ENCODE data around the gene GSTT2.
"Not testable (repeated sequence)": the region's sequence is repeated elsewhere in the genome, so short reads cannot be mapped to it uniquely, and the experiment has no call there.

GSTT2 gene

GRCh38 chr22:23979557-23980240 lies at the start of gene GSTT2:
Gene GSTT2 (plus strand): TSS chr22:23980134.
- DNase-seq; H3K27me3 Mint-ChIP-seq; H3K27ac Mint-ChIP-seq; H3K4me1 Mint-ChIP-seq (ENCODE audit: low read depth); H3K9me3 Mint-ChIP-seq; H3K4me3 Mint-ChIP-seq; H3K36me3 Mint-ChIP-seq (ENCODE audit: low read depth): not testable (repeated sequence)

GRCh38 chr22:23938328-23939016 lies 41.5 kb upstream of the GSTT2 start:
- Mint-ChIP-seq H3K4me3 (no peak overlapping the region), H3K9me3 (no peaks in the 10 kb centered on the region), H3K36me3 (ENCODE audit: low read depth) (no peaks in the 10 kb centered on the region), H3K4me1 (ENCODE audit: low read depth) (no peaks in the 10 kb centered on the region), H3K27ac (no peak overlapping the region), H3K27me3 (no peaks in the 10 kb centered on the region)
- DNase-seq = no peak

- Mint-ChIP-seq H3K36me3 (ENCODE audit: low read depth) (no peaks in the 10 kb centered on the region), H3K27me3 (no peaks in the 10 kb centered on the region), H3K4me1 (ENCODE audit: low read depth) (no peaks in the 10 kb centered on the region), H3K9me3 (no peaks in the 10 kb centered on the region), H3K27ac (no peak overlapping the region), H3K4me3 (no peak overlapping the region)
- DNase-seq = no peak
Observed at GRCh38 chr22:23939017-23939357, 40.9 kb upstream of the GSTT2 start.

GRCh38 chr22:23940166-23940565 lies 39.8 kb upstream of the GSTT2 start:
- not testable (repeated sequence) for H3K27ac Mint-ChIP-seq; H3K4me1 Mint-ChIP-seq (ENCODE audit: low read depth); DNase-seq; H3K9me3 Mint-ChIP-seq; H3K4me3 Mint-ChIP-seq; H3K36me3 Mint-ChIP-seq (ENCODE audit: low read depth); H3K27me3 Mint-ChIP-seq

- H3K27ac Mint-ChIP-seq; H3K4me3 Mint-ChIP-seq; H3K4me1 Mint-ChIP-seq (ENCODE audit: low read depth); DNase-seq; H3K36me3 Mint-ChIP-seq (ENCODE audit: low read depth); H3K27me3 Mint-ChIP-seq; H3K9me3 Mint-ChIP-seq: not testable (repeated sequence)
Observed at GRCh38 chr22:23947391-23947790, 32.5 kb upstream of the GSTT2 start.

- not testable (repeated sequence) for H3K4me3 Mint-ChIP-seq; H3K27me3 Mint-ChIP-seq; DNase-seq; H3K36me3 Mint-ChIP-seq (ENCODE audit: low read depth); H3K27ac Mint-ChIP-seq; H3K9me3 Mint-ChIP-seq; H3K4me1 Mint-ChIP-seq (ENCODE audit: low read depth)
Observed at GRCh38 chr22:23949764-23950163, 30.2 kb upstream of the GSTT2 start.

GRCh38 chr22:23951383-23951782 lies 28.6 kb upstream of the GSTT2 start:
- H3K36me3 Mint-ChIP-seq (ENCODE audit: low read depth); DNase-seq; H3K9me3 Mint-ChIP-seq; H3K27ac Mint-ChIP-seq; H3K4me1 Mint-ChIP-seq (ENCODE audit: low read depth); H3K4me3 Mint-ChIP-seq; H3K27me3 Mint-ChIP-seq: not testable (repeated sequence)

GRCh38 chr22:23952794-23953405 lies 27.0 kb upstream of the GSTT2 start:
- H3K4me3 Mint-ChIP-seq; H3K9me3 Mint-ChIP-seq; DNase-seq; H3K36me3 Mint-ChIP-seq (ENCODE audit: low read depth); H3K27ac Mint-ChIP-seq; H3K4me1 Mint-ChIP-seq (ENCODE audit: low read depth); H3K27me3 Mint-ChIP-seq: not testable (repeated sequence)

- H3K27ac Mint-ChIP-seq; H3K36me3 Mint-ChIP-seq (ENCODE audit: low read depth); H3K9me3 Mint-ChIP-seq; H3K4me3 Mint-ChIP-seq; H3K4me1 Mint-ChIP-seq (ENCODE audit: low read depth); H3K27me3 Mint-ChIP-seq; DNase-seq: not testable (repeated sequence)
Observed at GRCh38 chr22:23953485-23953884, 26.4 kb upstream of the GSTT2 start.

- not testable (repeated sequence) for H3K4me1 Mint-ChIP-seq (ENCODE audit: low read depth); DNase-seq; H3K9me3 Mint-ChIP-seq; H3K4me3 Mint-ChIP-seq; H3K36me3 Mint-ChIP-seq (ENCODE audit: low read depth); H3K27ac Mint-ChIP-seq; H3K27me3 Mint-ChIP-seq
Observed at GRCh38 chr22:23954193-23954990, 25.5 kb upstream of the GSTT2 start.

- H3K36me3 Mint-ChIP-seq (ENCODE audit: low read depth); H3K27ac Mint-ChIP-seq; H3K4me1 Mint-ChIP-seq (ENCODE audit: low read depth); DNase-seq; H3K9me3 Mint-ChIP-seq; H3K4me3 Mint-ChIP-seq; H3K27me3 Mint-ChIP-seq: not testable (repeated sequence)
Observed at GRCh38 chr22:23954991-23955305, 25.0 kb upstream of the GSTT2 start.

GRCh38 chr22:23955886-23956285 lies 24.0 kb upstream of the GSTT2 start:
- H3K27ac Mint-ChIP-seq; DNase-seq; H3K4me1 Mint-ChIP-seq (ENCODE audit: low read depth); H3K4me3 Mint-ChIP-seq; H3K9me3 Mint-ChIP-seq; H3K36me3 Mint-ChIP-seq (ENCODE audit: low read depth); H3K27me3 Mint-ChIP-seq: not testable (repeated sequence)

- DNase-seq = peak; percentile 76
- not testable (repeated sequence) for H3K4me1 Mint-ChIP-seq (ENCODE audit: low read depth); H3K27ac Mint-ChIP-seq; H3K9me3 Mint-ChIP-seq; H3K36me3 Mint-ChIP-seq (ENCODE audit: low read depth); H3K27me3 Mint-ChIP-seq; H3K4me3 Mint-ChIP-seq
Observed at GRCh38 chr22:23956301-23956900, 23.5 kb upstream of the GSTT2 start.

- H3K27ac Mint-ChIP-seq; H3K9me3 Mint-ChIP-seq; H3K4me3 Mint-ChIP-seq; H3K36me3 Mint-ChIP-seq (ENCODE audit: low read depth); H3K4me1 Mint-ChIP-seq (ENCODE audit: low read depth); H3K27me3 Mint-ChIP-seq; DNase-seq: not testable (repeated sequence)
Observed at GRCh38 chr22:23961084-23961771, 18.7 kb upstream of the GSTT2 start, which contains the start of gene GSTT2B. Gene GSTT2B (minus strand): TSS chr22:23961195. CDS start chr22:23961131, 64 bp downstream.
